Measurements from ENCODE around the gene ARMH1.
A peak's percentile ranks its signal among the peaks of the same experiment; 100 is the strongest.

The ARMH1 gene

DNA sequence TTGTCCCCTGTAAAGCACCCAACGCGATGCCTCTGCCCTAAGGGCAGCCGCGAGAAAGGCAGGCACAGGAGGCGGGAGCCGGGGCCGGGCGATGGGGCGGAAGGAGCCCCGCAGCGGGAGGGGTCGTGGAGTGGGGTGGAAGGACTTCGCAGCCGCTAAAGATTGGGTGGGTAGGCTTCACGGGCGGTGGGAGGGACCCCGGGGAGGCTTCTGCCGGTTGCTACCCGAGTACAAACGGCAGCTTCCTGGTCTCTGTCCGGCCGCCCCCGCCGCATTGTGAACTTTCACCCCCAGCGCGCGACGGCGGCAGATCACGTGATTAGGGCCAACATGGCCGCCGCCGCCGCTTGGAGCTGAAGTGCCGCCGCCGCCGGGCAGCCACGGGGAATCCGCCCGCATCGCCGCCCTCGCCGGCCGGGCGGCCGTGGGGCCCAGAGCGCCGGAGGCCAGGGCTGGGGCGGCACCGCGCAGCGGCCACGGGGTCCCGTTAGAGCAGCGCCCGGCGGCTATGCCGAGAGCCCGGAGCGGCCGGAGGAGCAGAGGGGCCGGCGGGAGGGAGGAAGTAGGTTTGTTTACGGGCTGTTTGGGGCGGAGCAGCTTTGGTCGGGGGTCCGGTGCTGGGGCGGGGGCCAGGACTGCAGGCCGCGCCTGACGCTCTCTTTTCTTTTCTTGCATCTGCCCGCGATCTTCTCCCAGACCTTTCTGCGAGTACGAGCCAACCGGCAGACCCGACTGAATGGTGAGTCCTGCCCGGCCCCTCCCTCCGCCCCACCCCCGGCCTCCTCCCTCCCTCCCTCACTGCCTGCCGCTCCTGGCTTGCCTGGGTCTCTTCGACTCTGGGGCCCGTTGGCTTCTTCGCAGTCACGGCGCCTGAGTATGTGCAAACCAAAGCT lies 42.6 kb upstream of the ARMH1 start (continued):
- TF ChIP-seq KLF9 (tag by site-specific recombination; IDR thresholded peaks at IDR 0.05; ENCODE audit: low read depth) (peak; percentile 38; the same call in 1 of the 2 replicates), ZFP69B (tag by site-specific recombination; IDR thresholded peaks at IDR 0.05) (no peak), ZNF132 (tag by site-specific recombination; IDR thresholded peaks at IDR 0.05; ENCODE audit: borderline replicate concordance) (no peak), PRDM1 (tag by site-specific recombination; IDR thresholded peaks at IDR 0.05) (no peak; the same call in 1 of the 2 replicates), ZBTB7A (tag by site-specific recombination; IDR thresholded peaks at IDR 0.05; ENCODE audit: low read depth) (peak; percentile 90), ZNF10 (tag by site-specific recombination; IDR thresholded peaks at IDR 0.05) (no peak), ZNF155 (tag by site-specific recombination; IDR thresholded peaks at IDR 0.05) (no peak), ZNF266 (tag by site-specific recombination; IDR thresholded peaks at IDR 0.05; ENCODE audit: low read depth) (no peak), ZNF626 (tag by site-specific recombination; IDR thresholded peaks at IDR 0.05) (no peak; the same call in 1 of the 2 replicates), ZNF221 (tag by site-specific recombination; IDR thresholded peaks at IDR 0.05; ENCODE audit: borderline replicate concordance) (no peak), ZNF19 (tag by site-specific recombination; IDR thresholded peaks at IDR 0.05; ENCODE audit: low read depth) (no peak), ZNF24 (tag by site-specific recombination; IDR thresholded peaks at IDR 0.05) (peak; percentile 94), SETDB1 (IDR thresholded peaks at IDR 0.05; ENCODE audit: insufficient read length, low read length) (no peak), ZNF837 (tag by site-specific recombination; IDR thresholded peaks at IDR 0.05) (no peak), ZNF596 (tag by site-specific recombination; IDR thresholded peaks at IDR 0.05) (peak; percentile 42; the same call in 1 of the 2 replicates), ZNF202 (tag by site-specific recombination; IDR thresholded peaks at IDR 0.05; ENCODE audit: borderline replicate concordance) (no peak), KLF8 (tag by site-specific recombination; IDR thresholded peaks at IDR 0.05) (peak; percentile 46), ZNF600 (tag by site-specific recombination; IDR thresholded peaks at IDR 0.05) (no peak; the same call in 1 of the 2 replicates), TRIM28 (IDR thresholded peaks at IDR 0.05; ENCODE audit: borderline replicate concordance, low read length) (no peak), ZFP37 (tag by site-specific recombination; IDR thresholded peaks at IDR 0.05) (peak; percentile 49; the same call in 1 of the 2 replicates), ZNF561 (tag by site-specific recombination; IDR thresholded peaks at IDR 0.05; ENCODE audit: borderline replicate concordance) (peak; percentile 86; the same call in 1 of the 2 replicates), MZF1 (tag by site-specific recombination; IDR thresholded peaks at IDR 0.05; ENCODE audit: borderline replicate concordance) (no peak), ZBTB17 (tag by site-specific recombination; IDR thresholded peaks at IDR 0.05) (no peak; the same call in 1 of the 2 replicates)
- TF ChIP-seq, protein P1, sequence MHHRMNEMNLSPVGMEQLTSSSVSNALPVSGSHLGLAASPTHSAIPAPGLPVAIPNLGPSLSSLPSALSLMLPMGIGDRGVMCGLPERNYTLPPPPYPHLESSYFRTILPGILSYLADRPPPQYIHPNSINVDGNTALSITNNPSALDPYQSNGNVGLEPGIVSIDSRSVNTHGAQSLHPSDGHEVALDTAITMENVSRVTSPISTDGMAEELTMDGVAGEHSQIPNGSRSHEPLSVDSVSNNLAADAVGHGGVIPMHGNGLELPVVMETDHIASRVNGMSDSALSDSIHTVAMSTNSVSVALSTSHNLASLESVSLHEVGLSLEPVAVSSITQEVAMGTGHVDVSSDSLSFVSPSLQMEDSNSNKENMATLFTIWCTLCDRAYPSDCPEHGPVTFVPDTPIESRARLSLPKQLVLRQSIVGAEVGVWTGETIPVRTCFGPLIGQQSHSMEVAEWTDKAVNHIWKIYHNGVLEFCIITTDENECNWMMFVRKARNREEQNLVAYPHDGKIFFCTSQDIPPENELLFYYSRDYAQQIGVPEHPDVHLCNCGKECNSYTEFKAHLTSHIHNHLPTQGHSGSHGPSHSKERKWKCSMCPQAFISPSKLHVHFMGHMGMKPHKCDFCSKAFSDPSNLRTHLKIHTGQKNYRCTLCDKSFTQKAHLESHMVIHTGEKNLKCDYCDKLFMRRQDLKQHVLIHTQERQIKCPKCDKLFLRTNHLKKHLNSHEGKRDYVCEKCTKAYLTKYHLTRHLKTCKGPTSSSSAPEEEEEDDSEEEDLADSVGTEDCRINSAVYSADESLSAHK (tag by site-specific recombination; IDR thresholded peaks at IDR 0.05), result peak; percentile 52; the same call in 1 of the 2 replicates
- TF ChIP-seq, protein P2, sequence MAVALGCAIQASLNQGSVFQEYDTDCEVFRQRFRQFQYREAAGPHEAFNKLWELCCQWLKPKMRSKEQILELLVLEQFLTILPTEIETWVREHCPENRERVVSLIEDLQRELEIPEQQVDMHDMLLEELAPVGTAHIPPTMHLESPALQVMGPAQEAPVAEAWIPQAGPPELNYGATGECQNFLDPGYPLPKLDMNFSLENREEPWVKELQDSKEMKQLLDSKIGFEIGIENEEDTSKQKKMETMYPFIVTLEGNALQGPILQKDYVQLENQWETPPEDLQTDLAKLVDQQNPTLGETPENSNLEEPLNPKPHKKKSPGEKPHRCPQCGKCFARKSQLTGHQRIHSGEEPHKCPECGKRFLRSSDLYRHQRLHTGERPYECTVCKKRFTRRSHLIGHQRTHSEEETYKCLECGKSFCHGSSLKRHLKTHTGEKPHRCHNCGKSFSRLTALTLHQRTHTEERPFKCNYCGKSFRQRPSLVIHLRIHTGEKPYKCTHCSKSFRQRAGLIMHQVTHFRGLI (tag by site-specific recombination; IDR thresholded peaks at IDR 0.05), result 0 out of 2 replicates have a peak, but pooled peaks have one; percentile 11
- TF ChIP-seq, protein P3, sequence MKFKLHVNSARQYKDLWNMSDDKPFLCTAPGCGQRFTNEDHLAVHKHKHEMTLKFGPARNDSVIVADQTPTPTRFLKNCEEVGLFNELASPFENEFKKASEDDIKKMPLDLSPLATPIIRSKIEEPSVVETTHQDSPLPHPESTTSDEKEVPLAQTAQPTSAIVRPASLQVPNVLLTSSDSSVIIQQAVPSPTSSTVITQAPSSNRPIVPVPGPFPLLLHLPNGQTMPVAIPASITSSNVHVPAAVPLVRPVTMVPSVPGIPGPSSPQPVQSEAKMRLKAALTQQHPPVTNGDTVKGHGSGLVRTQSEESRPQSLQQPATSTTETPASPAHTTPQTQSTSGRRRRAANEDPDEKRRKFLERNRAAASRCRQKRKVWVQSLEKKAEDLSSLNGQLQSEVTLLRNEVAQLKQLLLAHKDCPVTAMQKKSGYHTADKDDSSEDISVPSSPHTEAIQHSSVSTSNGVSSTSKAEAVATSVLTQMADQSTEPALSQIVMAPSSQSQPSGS (tag by site-specific recombination; IDR thresholded peaks at IDR 0.05; ENCODE audit: low read depth), result no peak
- TF ChIP-seq, protein P4, sequence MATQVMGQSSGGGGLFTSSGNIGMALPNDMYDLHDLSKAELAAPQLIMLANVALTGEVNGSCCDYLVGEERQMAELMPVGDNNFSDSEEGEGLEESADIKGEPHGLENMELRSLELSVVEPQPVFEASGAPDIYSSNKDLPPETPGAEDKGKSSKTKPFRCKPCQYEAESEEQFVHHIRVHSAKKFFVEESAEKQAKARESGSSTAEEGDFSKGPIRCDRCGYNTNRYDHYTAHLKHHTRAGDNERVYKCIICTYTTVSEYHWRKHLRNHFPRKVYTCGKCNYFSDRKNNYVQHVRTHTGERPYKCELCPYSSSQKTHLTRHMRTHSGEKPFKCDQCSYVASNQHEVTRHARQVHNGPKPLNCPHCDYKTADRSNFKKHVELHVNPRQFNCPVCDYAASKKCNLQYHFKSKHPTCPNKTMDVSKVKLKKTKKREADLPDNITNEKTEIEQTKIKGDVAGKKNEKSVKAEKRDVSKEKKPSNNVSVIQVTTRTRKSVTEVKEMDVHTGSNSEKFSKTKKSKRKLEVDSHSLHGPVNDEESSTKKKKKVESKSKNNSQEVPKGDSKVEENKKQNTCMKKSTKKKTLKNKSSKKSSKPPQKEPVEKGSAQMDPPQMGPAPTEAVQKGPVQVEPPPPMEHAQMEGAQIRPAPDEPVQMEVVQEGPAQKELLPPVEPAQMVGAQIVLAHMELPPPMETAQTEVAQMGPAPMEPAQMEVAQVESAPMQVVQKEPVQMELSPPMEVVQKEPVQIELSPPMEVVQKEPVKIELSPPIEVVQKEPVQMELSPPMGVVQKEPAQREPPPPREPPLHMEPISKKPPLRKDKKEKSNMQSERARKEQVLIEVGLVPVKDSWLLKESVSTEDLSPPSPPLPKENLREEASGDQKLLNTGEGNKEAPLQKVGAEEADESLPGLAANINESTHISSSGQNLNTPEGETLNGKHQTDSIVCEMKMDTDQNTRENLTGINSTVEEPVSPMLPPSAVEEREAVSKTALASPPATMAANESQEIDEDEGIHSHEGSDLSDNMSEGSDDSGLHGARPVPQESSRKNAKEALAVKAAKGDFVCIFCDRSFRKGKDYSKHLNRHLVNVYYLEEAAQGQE (tag by site-specific recombination; IDR thresholded peaks at IDR 0.05), result no peak
- TF ChIP-seq, protein P5, sequence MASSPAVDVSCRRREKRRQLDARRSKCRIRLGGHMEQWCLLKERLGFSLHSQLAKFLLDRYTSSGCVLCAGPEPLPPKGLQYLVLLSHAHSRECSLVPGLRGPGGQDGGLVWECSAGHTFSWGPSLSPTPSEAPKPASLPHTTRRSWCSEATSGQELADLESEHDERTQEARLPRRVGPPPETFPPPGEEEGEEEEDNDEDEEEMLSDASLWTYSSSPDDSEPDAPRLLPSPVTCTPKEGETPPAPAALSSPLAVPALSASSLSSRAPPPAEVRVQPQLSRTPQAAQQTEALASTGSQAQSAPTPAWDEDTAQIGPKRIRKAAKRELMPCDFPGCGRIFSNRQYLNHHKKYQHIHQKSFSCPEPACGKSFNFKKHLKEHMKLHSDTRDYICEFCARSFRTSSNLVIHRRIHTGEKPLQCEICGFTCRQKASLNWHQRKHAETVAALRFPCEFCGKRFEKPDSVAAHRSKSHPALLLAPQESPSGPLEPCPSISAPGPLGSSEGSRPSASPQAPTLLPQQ (tag by site-specific recombination; IDR thresholded peaks at IDR 0.05), result no peak

Data from HEK293 (cell line).